WERI-Rb-1 (cell line): ENCODE measurements around the gene GDF7.
A peak's percentile ranks its signal among the peaks of the same experiment; 100 is the strongest.

Experiments used
- DNase-seq: peaks from one replicate; pipeline ENCODE4 v3.0.0-alpha.2; 2020
- H3K27ac ChIP-seq: fragments of 250-450 bp; sonication (Bioruptor Pico); 2 replicates; pipeline ENCODE4 v1.5.1; 2020; ENCODE audit warnings: mild to moderate bottlenecking, moderate library complexity
- H3K27me3 ChIP-seq: fragments of 250-450 bp; sonication (Bioruptor Pico); 2 replicates; pipeline ENCODE4 v1.5.1; 2021; ENCODE audit warnings: mild to moderate bottlenecking, low read depth, moderate library complexity; ENCODE audit not compliant: insufficient read depth, severe bottlenecking
- H3K36me3 ChIP-seq: fragments of 250-450 bp; sonication (Bioruptor Pico); 2 replicates; pipeline ENCODE4 v1.5.1; 2020; ENCODE audit warnings: mild to moderate bottlenecking, moderate library complexity
- H3K4me3 ChIP-seq: 2 replicates; pipeline ENCODE4 v1.5.1; 2011; ENCODE audit warnings: low read depth, mild to moderate bottlenecking, control low read depth, low read length
- H3K9me3 ChIP-seq: fragments of 250-450 bp; sonication (Bioruptor Pico); 2 replicates; pipeline ENCODE4 v1.5.1; 2021; ENCODE audit warnings: mild to moderate bottlenecking, moderate library complexity; ENCODE audit not compliant: severe bottlenecking
- TF ChIP-seq, protein P1 (sequence below): IDR thresholded peaks from 2 replicates; pipeline ENCODE4 v1.5.1; 2011; ENCODE audit warnings: low read depth, mild to moderate bottlenecking, control low read depth, inconsistent platforms, low read length

The GDF7 gene

GRCh38 chr2:20651731-20652099 lies 15.2 kb upstream of the GDF7 start:
- Histone ChIP-seq H3K27me3 (peaks cover 17% of the 10 kb centered on the region), H3K27ac (peak overlapping the region; percentile 67; the same call in 1 of the 2 replicates), H3K36me3 (no peaks in the 10 kb centered on the region), H3K4me3 (peak overlapping the region; percentile 77), H3K9me3 (no peaks in the 10 kb centered on the region)
- DNase-seq, result no peak
- TF ChIP-seq, protein P1, sequence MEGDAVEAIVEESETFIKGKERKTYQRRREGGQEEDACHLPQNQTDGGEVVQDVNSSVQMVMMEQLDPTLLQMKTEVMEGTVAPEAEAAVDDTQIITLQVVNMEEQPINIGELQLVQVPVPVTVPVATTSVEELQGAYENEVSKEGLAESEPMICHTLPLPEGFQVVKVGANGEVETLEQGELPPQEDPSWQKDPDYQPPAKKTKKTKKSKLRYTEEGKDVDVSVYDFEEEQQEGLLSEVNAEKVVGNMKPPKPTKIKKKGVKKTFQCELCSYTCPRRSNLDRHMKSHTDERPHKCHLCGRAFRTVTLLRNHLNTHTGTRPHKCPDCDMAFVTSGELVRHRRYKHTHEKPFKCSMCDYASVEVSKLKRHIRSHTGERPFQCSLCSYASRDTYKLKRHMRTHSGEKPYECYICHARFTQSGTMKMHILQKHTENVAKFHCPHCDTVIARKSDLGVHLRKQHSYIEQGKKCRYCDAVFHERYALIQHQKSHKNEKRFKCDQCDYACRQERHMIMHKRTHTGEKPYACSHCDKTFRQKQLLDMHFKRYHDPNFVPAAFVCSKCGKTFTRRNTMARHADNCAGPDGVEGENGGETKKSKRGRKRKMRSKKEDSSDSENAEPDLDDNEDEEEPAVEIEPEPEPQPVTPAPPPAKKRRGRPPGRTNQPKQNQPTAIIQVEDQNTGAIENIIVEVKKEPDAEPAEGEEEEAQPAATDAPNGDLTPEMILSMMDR, result no peak

DNA sequence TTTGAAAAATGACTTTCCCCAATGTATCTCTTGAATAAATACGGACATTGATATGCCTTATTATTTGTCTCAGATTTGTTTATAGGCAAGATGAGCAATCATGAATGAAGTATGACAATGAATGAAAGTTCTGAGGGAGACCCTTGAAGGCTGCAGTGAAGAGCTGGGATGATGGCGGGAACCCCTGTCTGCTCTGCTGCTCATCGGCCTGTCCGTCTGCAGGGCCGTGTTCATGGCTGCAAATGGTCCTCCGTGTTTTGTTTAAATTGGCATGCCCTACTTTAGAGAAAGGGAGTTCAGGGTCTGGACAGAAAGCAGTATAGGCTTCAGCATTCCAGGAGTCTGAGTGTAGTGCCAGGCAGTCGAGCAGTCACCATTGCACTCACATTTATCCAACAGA lies 14.8 kb upstream of the GDF7 start:
- TF ChIP-seq, protein P1, result no peak
- H3K4me3 ChIP-seq, result no peak overlapping the region
- H3K27ac ChIP-seq, result no peak overlapping the region
- H3K9me3 ChIP-seq, result no peaks in the 10 kb centered on the region
- DNase-seq, result no peak
- H3K27me3 ChIP-seq, result peaks cover 20% of the 10 kb centered on the region
- no peaks in the 10 kb centered on the region for H3K36me3 ChIP-seq

DNA sequence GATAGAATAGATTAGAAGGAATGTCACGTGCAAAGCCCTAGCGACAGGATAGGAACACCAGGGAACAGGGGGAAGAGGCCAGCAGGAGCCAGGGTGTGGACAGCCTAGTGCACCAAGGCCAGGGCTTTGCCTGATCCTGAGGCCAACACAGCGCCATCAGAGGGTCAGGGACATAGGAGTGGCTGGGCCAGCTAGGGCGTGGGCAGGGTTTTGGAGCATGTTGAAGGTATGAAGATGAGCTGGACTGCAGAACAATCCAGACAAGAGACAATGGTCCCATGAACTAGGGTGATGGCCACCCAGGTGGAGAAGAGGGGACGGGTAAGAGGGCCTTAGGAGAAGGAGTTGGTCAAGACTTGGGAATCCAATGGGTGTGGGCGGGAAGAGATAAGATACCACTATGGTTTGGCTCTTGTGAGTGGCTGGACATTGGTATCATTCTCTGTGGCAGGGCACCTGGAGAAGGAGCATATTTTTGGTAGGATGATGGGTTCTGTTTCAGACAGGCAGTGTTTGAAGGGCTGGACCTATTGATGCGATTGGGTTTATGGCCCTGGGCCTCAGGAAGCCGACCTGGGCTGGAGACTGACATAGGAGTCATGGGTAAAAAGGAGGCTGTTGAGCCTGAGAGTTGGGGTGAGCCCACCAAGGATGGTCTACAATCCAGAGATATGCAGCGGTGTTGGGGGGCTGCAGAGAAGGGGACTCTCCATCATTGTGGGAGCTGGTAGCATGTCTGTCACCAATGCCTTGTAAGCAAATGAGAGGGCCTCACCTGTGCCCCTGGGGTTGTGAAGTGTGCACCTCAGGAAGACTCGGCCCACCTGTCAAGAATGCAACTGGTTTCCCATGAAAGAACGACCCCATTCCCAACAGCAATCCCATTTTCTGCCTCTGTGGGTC lies 14.0 kb upstream of the GDF7 start:
- no peaks in the 10 kb centered on the region for H3K9me3 ChIP-seq
- TF ChIP-seq, protein P1, result no peak
- peaks cover 25% of the 10 kb centered on the region for H3K27me3 ChIP-seq
- no peak for DNase-seq
- H3K4me3 ChIP-seq, result no peak overlapping the region
- no peaks in the 10 kb centered on the region for H3K36me3 ChIP-seq
- no peak overlapping the region for H3K27ac ChIP-seq

DNA sequence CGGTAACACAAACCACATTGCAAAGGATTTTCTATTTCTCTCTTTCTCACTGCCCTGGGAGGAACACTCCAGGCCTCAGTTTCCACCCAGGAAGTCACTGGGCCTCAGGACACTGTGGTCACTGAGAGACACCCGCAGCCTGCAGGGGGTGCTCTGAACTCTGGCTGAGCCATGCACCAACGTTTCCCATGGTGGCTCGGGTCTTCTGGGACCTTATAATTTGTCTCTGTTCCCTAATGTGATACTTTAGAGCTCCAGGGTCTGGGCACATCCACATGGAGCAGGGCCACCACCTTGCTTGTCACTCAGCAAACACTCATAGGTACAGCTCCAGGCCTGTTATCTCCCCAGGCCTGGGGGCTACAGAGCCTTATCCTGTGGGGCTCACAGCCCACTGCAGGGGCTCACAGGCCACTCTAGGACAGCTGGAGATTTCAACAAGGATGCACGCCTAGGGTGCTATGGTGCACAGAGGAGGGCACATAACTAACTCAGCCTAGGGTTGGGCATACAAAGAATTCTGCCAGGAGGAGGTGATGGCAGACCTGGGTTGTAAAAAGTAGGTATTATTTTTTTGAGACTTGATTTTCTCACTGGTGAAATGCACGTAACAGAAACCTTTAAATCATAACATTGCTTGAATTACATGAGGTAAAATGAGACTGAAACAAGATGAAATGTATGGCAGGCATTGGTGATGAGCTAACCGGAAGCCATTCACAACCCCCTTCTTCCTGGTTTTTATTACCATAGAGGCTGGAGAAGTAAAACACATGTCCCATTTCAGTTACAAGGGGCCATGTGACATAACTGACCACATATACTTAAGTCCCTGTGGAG lies 13.0 kb upstream of the GDF7 start:
- DNase-seq, result no peak
- Histone ChIP-seq H3K4me3 (no peak overlapping the region), H3K36me3 (no peaks in the 10 kb centered on the region), H3K27ac (no peak overlapping the region), H3K9me3 (no peaks in the 10 kb centered on the region), H3K27me3 (peaks cover 31% of the 10 kb centered on the region)
- TF ChIP-seq, protein P1, result peak; percentile 55

GRCh38 chr2:20654535-20654813 lies 12.5 kb upstream of the GDF7 start:
- Histone ChIP-seq H3K27me3 (peaks cover 36% of the 10 kb centered on the region), H3K4me3 (no peak overlapping the region)

More at GRCh38 chr2:20654535-20654813, 12.5 kb upstream of the GDF7 start:
- TF ChIP-seq, protein P1, result no peak
- Histone ChIP-seq H3K36me3 (no peaks in the 10 kb centered on the region), H3K27ac (no peak overlapping the region), H3K9me3 (no peaks in the 10 kb centered on the region)
- no peak for DNase-seq
